Chondrocyte (in vitro differentiated cells): ENCODE measurements around the gene OR5D14. TPM values are rescaled to one million over a fixed set of nuclear protein-coding genes. Genes with fewer than 3 reads are reported as not detected.

Experiments used
- DNase-seq: peaks from one replicate; pipeline ENCODE4 v3.0.0; 2021; ENCODE audit warnings: mixed read lengths, low spot score
- H3K27ac Mint-ChIP-seq: one replicate; pipeline ENCODE4 v1.8.0; 2021; ENCODE audit warnings: mild to moderate bottlenecking, moderate library complexity, mixed read lengths; ENCODE audit not compliant: unreplicated experiment
- H3K27me3 Mint-ChIP-seq: 2 replicates; pipeline ENCODE4 v1.8.0; 2021; ENCODE audit warnings: low read depth, mixed read lengths
- H3K36me3 Mint-ChIP-seq: 2 replicates; pipeline ENCODE4 v1.8.0; 2021; ENCODE audit warnings: low read depth, mixed read lengths
- H3K4me1 Mint-ChIP-seq: 2 replicates; pipeline ENCODE4 v1.8.0; 2021; ENCODE audit warnings: low read depth, mild to moderate bottlenecking, mixed read lengths
- H3K4me3 Mint-ChIP-seq: one replicate; pipeline ENCODE4 v1.8.0; 2021; ENCODE audit warnings: mild to moderate bottlenecking, moderate library complexity, mixed read lengths; ENCODE audit not compliant: unreplicated experiment
- H3K9me3 Mint-ChIP-seq: 2 replicates; pipeline ENCODE4 v1.8.0; 2021; ENCODE audit warnings: low read depth, mixed read lengths
- long read RNA-seq: library from polyadenylated mRNA; stranded (forward); transcript quantifications from one replicate; pipeline ENCODE4 v2.0.0, GENCODE V29; 2021
- total RNA-seq: library from RNA; stranded (reverse); gene quantifications from 3 replicates; pipeline ENCODE4 v1.2.1, GENCODE V29; 2021
- TF ChIP-seq, protein P1 (sequence below): fragments of 200-600 bp; sonication (generic); IDR thresholded peaks from 2 replicates; pipeline ENCODE4 v1.5.0; 2021; ENCODE audit warnings: antibody characterized with exemption, mild to moderate bottlenecking, moderate library complexity

The OR5D14 gene
- total RNA-seq = not detected in 3 replicates
- long read RNA-seq = 0 reads

DNA sequence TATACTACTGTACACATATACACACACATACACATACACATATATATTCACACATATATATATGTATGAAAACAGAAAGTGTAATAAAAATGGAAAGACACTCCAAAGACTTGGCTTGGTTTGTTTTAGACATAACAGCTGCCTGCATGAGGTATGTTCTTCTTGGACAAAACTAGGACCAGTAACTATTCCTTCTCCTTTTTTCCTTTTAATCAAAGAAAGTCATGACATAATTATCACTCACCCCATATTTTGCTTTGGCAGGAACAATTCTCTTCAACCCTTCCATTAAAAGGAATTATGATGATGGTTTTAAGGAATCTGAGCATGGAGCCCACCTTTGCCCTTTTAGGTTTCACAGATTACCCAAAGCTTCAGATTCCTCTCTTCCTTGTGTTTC is at the start of gene OR5D14:
TSS of gene OR5D14 (plus strand) at position 301 of the 400 bp plus-strand sequence. CDS start at position 301, 0 bp downstream.
- no peaks in the 10 kb centered on the region for H3K36me3 Mint-ChIP-seq
- H3K9me3 Mint-ChIP-seq = peaks cover 28% of the 10 kb centered on the region
- no peak for DNase-seq
- no peaks in the 10 kb centered on the region for H3K4me1 Mint-ChIP-seq
- no peak within 1 kb of the TSS for H3K27ac Mint-ChIP-seq
- TF ChIP-seq, protein P1, sequence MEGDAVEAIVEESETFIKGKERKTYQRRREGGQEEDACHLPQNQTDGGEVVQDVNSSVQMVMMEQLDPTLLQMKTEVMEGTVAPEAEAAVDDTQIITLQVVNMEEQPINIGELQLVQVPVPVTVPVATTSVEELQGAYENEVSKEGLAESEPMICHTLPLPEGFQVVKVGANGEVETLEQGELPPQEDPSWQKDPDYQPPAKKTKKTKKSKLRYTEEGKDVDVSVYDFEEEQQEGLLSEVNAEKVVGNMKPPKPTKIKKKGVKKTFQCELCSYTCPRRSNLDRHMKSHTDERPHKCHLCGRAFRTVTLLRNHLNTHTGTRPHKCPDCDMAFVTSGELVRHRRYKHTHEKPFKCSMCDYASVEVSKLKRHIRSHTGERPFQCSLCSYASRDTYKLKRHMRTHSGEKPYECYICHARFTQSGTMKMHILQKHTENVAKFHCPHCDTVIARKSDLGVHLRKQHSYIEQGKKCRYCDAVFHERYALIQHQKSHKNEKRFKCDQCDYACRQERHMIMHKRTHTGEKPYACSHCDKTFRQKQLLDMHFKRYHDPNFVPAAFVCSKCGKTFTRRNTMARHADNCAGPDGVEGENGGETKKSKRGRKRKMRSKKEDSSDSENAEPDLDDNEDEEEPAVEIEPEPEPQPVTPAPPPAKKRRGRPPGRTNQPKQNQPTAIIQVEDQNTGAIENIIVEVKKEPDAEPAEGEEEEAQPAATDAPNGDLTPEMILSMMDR = no peak
- H3K4me3 Mint-ChIP-seq = no peak within 1 kb of the TSS
- no peaks in the 10 kb centered on the region for H3K27me3 Mint-ChIP-seq

DNA sequence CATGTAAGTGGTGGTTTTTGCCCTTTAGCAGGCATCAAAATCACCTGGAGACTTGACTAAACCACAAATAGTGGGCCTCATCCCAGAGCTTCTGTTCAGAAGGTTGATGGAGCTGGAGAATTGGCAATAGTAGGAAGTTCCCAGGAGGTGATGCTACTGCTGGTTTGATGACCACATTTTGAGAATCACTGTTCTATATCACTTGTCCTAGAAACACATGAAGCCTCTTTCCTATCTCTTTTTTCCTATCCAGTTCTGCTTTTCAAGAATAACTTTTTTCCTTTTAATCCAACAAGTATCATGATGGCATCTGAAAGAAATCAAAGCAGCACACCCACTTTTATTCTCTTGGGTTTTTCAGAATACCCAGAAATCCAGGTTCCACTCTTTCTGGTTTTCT is 22.2 kb upstream of the OR5D14 start, which contains the start of gene OR5D13:
TSS of gene OR5D13 (plus strand) at position 301 of the 400 bp plus-strand sequence. CDS start at position 301, 0 bp downstream.
- Mint-ChIP-seq H3K4me3 (no peak within 1 kb of the TSS), H3K9me3 (peaks cover 48% of the 10 kb centered on the region), H3K27me3 (no peaks in the 10 kb centered on the region), H3K36me3 (no peaks in the 10 kb centered on the region), H3K4me1 (no peaks in the 10 kb centered on the region), H3K27ac (no peak within 1 kb of the TSS)
- DNase-seq = no peak
- TF ChIP-seq, protein P1 = no peak

DNA sequence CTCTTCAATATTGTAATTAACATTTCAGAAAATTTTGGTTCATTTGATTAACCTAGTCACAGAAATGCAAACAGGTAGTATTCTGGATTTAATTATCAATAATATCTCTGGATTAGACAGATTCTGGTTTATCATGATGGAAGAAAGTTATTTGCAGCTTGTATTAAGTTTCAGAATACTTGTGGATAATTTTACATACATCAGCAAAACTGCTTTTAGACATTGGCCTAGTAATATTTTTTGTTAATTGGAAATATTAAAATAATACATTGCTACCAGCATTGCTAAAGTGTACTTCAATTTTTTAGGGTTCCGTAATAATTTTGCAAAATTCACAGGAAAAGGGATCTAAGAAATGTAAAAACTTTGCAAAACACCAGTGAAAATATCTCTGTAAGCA is 3.8 kb upstream of the OR5D14 start:
- TF ChIP-seq, protein P1 = no peak
- Mint-ChIP-seq H3K9me3 (peaks cover 27% of the 10 kb centered on the region), H3K36me3 (no peaks in the 10 kb centered on the region), H3K27me3 (no peaks in the 10 kb centered on the region), H3K27ac (no peak overlapping the region), H3K4me1 (no peaks in the 10 kb centered on the region), H3K4me3 (no peak overlapping the region)
- no peak for DNase-seq

DNA sequence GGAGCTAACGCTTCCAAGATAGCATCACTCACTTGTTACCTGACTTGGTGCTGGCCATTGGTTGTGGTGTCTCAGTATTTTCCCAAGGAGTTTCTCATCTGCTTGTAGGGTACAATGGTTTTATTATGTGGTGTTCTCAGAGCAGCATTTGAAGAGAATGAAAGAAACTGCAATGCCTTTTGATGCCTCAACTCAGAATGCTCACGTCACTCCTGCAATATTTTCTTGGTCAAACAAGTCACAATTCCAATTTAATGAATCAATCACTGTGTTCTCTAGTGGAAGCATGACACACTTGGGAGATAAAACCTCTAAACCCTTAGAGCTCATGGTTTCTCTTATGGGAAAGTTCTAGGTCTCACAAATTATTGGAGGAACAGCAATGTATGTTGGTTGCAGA is 2.0 kb upstream of the OR5D14 start:
- H3K36me3 Mint-ChIP-seq = no peaks in the 10 kb centered on the region
- no peaks in the 10 kb centered on the region for H3K27me3 Mint-ChIP-seq
- H3K4me3 Mint-ChIP-seq = no peak overlapping the region
- no peaks in the 10 kb centered on the region for H3K4me1 Mint-ChIP-seq
- H3K27ac Mint-ChIP-seq = no peak overlapping the region
- TF ChIP-seq, protein P1 = no peak
- peaks cover 15% of the 10 kb centered on the region for H3K9me3 Mint-ChIP-seq
- no peak for DNase-seq

DNA sequence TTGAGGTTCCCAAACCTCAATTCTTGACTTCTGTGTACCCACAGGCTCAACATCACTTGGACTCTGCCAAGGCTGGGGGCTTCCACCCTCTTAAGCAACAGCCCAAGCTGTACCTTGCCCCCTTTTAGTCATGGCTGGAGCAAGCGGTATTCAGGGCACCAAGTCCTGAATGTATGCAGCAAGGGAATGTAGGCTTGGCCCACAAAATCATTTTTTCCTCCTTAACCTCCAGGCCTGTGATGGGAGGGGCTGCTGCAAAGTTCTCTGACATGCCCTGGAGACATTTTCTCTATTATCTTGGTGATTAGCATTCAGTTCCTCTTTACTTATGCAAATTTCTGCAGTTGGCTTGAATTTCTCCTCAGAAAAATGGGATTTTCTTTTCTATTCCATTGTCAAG is 10.9 kb downstream of the OR5D14 start:
- H3K4me3 Mint-ChIP-seq = no peak overlapping the region
- no peak for DNase-seq
- H3K4me1 Mint-ChIP-seq = no peaks in the 10 kb centered on the region
- H3K27me3 Mint-ChIP-seq = no peaks in the 10 kb centered on the region
- TF ChIP-seq, protein P1 = no peak
- no peaks in the 10 kb centered on the region for H3K36me3 Mint-ChIP-seq
- no peak overlapping the region for H3K27ac Mint-ChIP-seq
- H3K9me3 Mint-ChIP-seq = peaks cover 54% of the 10 kb centered on the region
